Measurements from ENCODE around the gene CETN2. TPM values are rescaled to one million over a fixed set of nuclear protein-coding genes. Genes with fewer than 3 reads are reported as not detected.
"Not testable (repeated sequence)": the region's sequence is repeated elsewhere in the genome, so short reads cannot be mapped to it uniquely, and the experiment has no call there.

Gene CETN2
- total RNA-seq, 4 donors from 2014 or later = 8.9 to 24.1 (median 18.7) TPM

- Histone ChIP-seq H3K27me3 (no peaks in the 10 kb centered on the region), H3K9me3 (no peaks in the 10 kb centered on the region), H3K4me1 (no peaks in the 10 kb centered on the region), H3K27ac (no peak overlapping the region), H3K36me3 (no peaks in the 10 kb centered on the region), H3K4me3 (no peak overlapping the region)
- no peak for DNase-seq (ENCODE audit: low spot score in 2 of 2)
- TF ChIP-seq EP300 (IDR thresholded peaks at IDR 0.05) (no peak), POLR2AphosphoS5 (IDR thresholded peaks at IDR 0.05) (no peak), POLR2A (IDR thresholded peaks at IDR 0.05) (no peak), CTCF (IDR thresholded peaks at IDR 0.05) (no peak)
- 73% methylated on average over 1 of the region's 1 CpG for whole genome bisulfite sequencing
These were observed 31.6 kb downstream of the CETN2 start for GRCh38 chrX:152798945-152799344.

GRCh38 chrX:152787062-152787461 lies 43.5 kb downstream of the CETN2 start:
- not testable (repeated sequence) for DNase-seq (ENCODE audit: low spot score in 2 of 2); H3K4me3 ChIP-seq; H3K27ac ChIP-seq; H3K4me1 ChIP-seq; H3K9me3 ChIP-seq; H3K36me3 ChIP-seq; H3K27me3 ChIP-seq
- no CpG with 5 or more reads among the region's 3 CpGs for WGBS

Other genes starting within 250 kb of the CETN2 start
- under 1 TPM in 3 of 4 donors, not detected in 1; 0.10 to 0.45 (median 0.34) TPM for gene GABRQ, start 192.9 kb downstream of the CETN2 start, total RNA-seq
- not detected for gene MAGEA3, start 132.0 kb downstream of the CETN2 start, total RNA-seq
- gene CSAG2, start 121.5 kb downstream of the CETN2 start, total RNA-seq = not detected
- not detected for gene MAGEA2B, start 116.1 kb downstream of the CETN2 start, total RNA-seq
- not detected for gene CSAG1, start 97.0 kb downstream of the CETN2 start, total RNA-seq
- gene MAGEA12, start 97.0 kb downstream of the CETN2 start, total RNA-seq = not detected
- not detected for gene MAGEA2, start 76.9 kb downstream of the CETN2 start, total RNA-seq
- not detected for gene CSAG3, start 71.5 kb downstream of the CETN2 start, total RNA-seq
- not detected for gene MAGEA6, start 61.1 kb downstream of the CETN2 start, total RNA-seq
- gene NSDHL, start 306 bp upstream of the CETN2 start, total RNA-seq = 10 to 100 TPM; 11.8 to 34.1 (median 22.4) TPM
- 10 to 100 TPM; 50.1 to 81.3 (median 66.1) TPM for gene ZNF185, start 67.3 kb upstream of the CETN2 start, total RNA-seq
- not detected for gene PNMA5, start 163.4 kb upstream of the CETN2 start, total RNA-seq
- gene PNMA3, start 225.7 kb upstream of the CETN2 start, total RNA-seq = under 1 TPM; 0.26 to 0.97 (median 0.61) TPM
- gene PNMA6A, start 241.7 kb upstream of the CETN2 start, total RNA-seq = under 1 TPM in 3 of 4 donors, not detected in 1; 0.26 to 0.32 (median 0.30) TPM